ENCODE measurements around the gene ADAM17. TPM values are rescaled to one million over a fixed set of nuclear protein-coding genes. Genes with fewer than 3 reads are reported as not detected.

The ADAM17 gene
- total RNA-seq, 2 donors from 2014 or later: 18.6 to 20.0 TPM

DNA sequence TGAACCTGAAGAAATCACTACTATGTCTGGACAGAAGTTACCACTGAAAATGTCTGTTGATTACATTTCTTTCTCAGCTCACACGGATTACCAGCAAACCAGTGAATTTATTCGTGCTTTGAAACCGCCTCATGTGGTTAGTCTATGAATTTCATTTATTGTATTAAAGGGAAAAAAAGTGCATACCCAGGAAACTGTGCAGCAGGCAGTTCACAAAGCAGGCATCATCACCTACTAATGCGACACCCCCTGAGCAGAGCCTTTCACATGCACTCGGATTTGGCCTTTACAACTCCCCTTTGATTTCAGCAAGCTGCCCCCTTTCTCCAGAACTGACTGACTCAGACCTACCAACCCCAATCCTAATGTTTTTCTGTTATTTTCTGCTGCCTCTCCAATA lies 112.1 kb downstream of the ADAM17 start:
- H3K27ac ChIP-seq: no peak overlapping the region
- H3K9me3 ChIP-seq: no peaks in the 10 kb centered on the region
- intact Hi-C loops (cut with DNase I): no loop called here
- H3K4me1 ChIP-seq: no peaks in the 10 kb centered on the region
- no peak overlapping the region for H3K9ac ChIP-seq (ENCODE audit: low read depth in 2 of 2, low read length in 2 of 2)
- peaks cover 12% of the 10 kb centered on the region for H3K36me3 ChIP-seq
- H3K27me3 ChIP-seq: no peaks in the 10 kb centered on the region
- no peak for DNase-seq
- TF ChIP-seq CTCF (IDR thresholded peaks at IDR 0.05): no peak
- no peak overlapping the region for H3K4me3 ChIP-seq

DNA sequence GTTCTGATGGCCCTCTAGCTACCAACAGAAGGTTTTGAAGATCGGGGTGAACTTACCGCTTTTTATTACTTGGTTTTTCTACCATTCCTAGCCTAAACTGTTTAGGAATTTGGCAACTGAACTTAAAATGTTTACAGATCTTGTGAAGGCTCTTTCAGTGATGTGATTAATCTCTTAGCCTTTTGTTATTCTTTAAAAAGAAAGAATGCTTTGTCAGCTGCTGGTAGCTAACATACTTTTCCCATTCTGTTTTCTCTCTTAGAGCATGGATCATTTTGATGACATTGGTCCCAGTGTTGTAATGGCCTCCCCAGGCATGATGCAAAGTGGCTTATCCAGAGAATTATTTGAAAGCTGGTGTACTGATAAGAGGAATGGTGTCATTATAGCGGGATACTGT lies 114.1 kb downstream of the ADAM17 start:
- H3K36me3 ChIP-seq: peaks cover 16% of the 10 kb centered on the region
- DNase-seq: no peak

DNA sequence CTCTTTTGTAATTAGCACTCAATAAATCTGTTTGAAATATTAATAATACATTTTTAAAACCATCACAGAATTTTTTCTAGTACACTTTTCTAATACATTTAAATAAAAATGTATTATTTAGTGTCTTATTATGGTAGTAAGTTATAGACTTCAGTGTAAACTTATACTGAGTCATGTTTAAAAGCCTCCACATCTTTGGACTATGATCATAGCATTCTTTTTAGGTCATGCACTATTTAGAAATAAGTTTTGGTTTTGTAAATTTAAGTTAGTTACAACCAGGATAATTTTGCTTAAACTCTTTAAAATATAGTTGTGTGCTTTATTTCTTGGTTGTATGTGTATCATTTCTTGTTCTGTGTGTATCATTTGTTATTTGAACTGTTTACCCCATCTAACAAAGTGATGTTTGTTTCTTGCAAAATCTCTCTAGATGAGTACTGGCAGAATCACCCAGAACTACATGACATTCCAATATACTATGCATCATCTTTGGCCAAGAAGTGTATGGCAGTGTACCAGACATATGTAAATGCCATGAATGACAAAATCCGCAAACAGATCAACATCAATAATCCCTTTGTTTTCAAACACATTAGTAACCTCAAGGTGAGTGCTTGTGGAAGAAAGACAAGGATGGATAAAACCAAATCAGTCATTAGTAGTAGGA lies 115.4 kb downstream of the ADAM17 start:
- intact Hi-C loops (cut with DNase I): no loop called here
- Histone ChIP-seq H3K4me3 (no peak overlapping the region), H3K27me3 (no peaks in the 10 kb centered on the region), H3K36me3 (peaks cover 13% of the 10 kb centered on the region), H3K9ac (ENCODE audit: low read depth in 2 of 2, low read length in 2 of 2) (no peak overlapping the region), H3K9me3 (no peaks in the 10 kb centered on the region), H3K4me1 (no peaks in the 10 kb centered on the region), H3K27ac (no peak overlapping the region)
- TF ChIP-seq CTCF (IDR thresholded peaks at IDR 0.05): no peak
- DNase-seq: no peak

More for the DNA sequence above, 114.1 kb downstream of the ADAM17 start:
- Histone ChIP-seq H3K4me1 (no peaks in the 10 kb centered on the region), H3K4me3 (no peak overlapping the region), H3K27me3 (no peaks in the 10 kb centered on the region), H3K9ac (ENCODE audit: low read depth in 2 of 2, low read length in 2 of 2) (no peak overlapping the region), H3K27ac (no peak overlapping the region), H3K9me3 (no peaks in the 10 kb centered on the region)
- TF ChIP-seq CTCF (IDR thresholded peaks at IDR 0.05): no peak
- intact Hi-C loops (cut with DNase I): no loop called here

GRCh38 chr2:9439536-9439935 lies 116.1 kb downstream of the ADAM17 start:
- TF ChIP-seq CTCF (IDR thresholded peaks at IDR 0.05): no peak
- Histone ChIP-seq H3K9ac (ENCODE audit: low read depth in 2 of 2, low read length in 2 of 2) (no peak overlapping the region), H3K4me1 (no peaks in the 10 kb centered on the region), H3K27ac (no peak overlapping the region), H3K36me3 (peaks cover 13% of the 10 kb centered on the region), H3K9me3 (no peaks in the 10 kb centered on the region), H3K4me3 (no peak overlapping the region), H3K27me3 (no peaks in the 10 kb centered on the region)
- intact Hi-C loops (cut with DNase I): no loop called here
- no peak for DNase-seq

Other genes with a start within 250 kb of the ADAM17 start
- 10 to 100 TPM; 57.5 to 58.5 TPM for gene ITGB1BP1, start 132.3 kb downstream of the ADAM17 start, total RNA-seq
- 10 to 100 TPM; 24.6 to 37.0 TPM for gene CPSF3, start 132.2 kb downstream of the ADAM17 start, total RNA-seq
- 10 to 100 TPM; 37.7 to 53.9 TPM for gene IAH1, start 81.3 kb downstream of the ADAM17 start, total RNA-seq
- gene YWHAQ, start 75.2 kb upstream of the ADAM17 start, total RNA-seq: 100 to 1,000 TPM; 246 to 299 TPM